Activated T-cell treated with anti-CD3 and anti-CD28 coated beads, Interleukin-2, amount 50 U/mL, for 1 hour (primary cell): ENCODE results near the gene AP4E1.
"Not testable (repeated sequence)": the region's sequence is repeated elsewhere in the genome, so short reads cannot be mapped to it uniquely, and the experiment has no call there.

Source experiments
- DNase-seq: peaks from one replicate; pipeline ENCODE4 v3.0.0-alpha.2; 2020

Gene AP4E1

GRCh38 chr15:51037474-51037873, 129.0 kb downstream of the AP4E1 start:
- DNase-seq: not testable (repeated sequence)

GRCh38 chr15:51038162-51038973, 129.9 kb downstream of the AP4E1 start:
- DNase-seq: no peak

GRCh38 chr15:51038974-51039319, 130.5 kb downstream of the AP4E1 start:
- no peak for DNase-seq

- no peak for DNase-seq
Observed at GRCh38 chr15:51044037-51044727, 135.7 kb downstream of the AP4E1 start.

- DNase-seq: no peak
Observed at GRCh38 chr15:51046016-51046415, 137.5 kb downstream of the AP4E1 start.

- no peak for DNase-seq
Observed at GRCh38 chr15:51046799-51047449, 138.4 kb downstream of the AP4E1 start.

- no peak for DNase-seq
Observed at GRCh38 chr15:51048308-51048707, 139.8 kb downstream of the AP4E1 start.

GRCh38 chr15:51049081-51049480, 140.6 kb downstream of the AP4E1 start:
- DNase-seq: no peak

GRCh38 chr15:51051776-51052175, 143.3 kb downstream of the AP4E1 start:
- DNase-seq: no peak

- DNase-seq: no peak
Observed at GRCh38 chr15:51053571-51053970, 145.1 kb downstream of the AP4E1 start.

- DNase-seq: no peak
Observed at GRCh38 chr15:51054535-51054934, 146.1 kb downstream of the AP4E1 start.
